Stimulated activated CD4-positive, alpha-beta T cell treated with anti-CD3 and anti-CD28 coated beads, TNF-alpha, amount 100 ng/mL, for 24 hours (primary cell): ENCODE measurements around the gene TACO1.

ENCODE experiments used
- DNase-seq, 3 experiments: peaks; one replicate each; pipeline ENCODE4 v3.0.0-alpha.2; 2020; ENCODE audit warnings: low read depth in 3 of 3

Gene TACO1

GRCh38 chr17:63600569-63601438 lies at the start of gene TACO1:
TSS of gene TACO1 (plus strand) at chr17:63600895. CDS start at chr17:63601084, 189 bp downstream.
- DNase-seq = peak; percentile 60 to 78 (median 65)

DNA sequence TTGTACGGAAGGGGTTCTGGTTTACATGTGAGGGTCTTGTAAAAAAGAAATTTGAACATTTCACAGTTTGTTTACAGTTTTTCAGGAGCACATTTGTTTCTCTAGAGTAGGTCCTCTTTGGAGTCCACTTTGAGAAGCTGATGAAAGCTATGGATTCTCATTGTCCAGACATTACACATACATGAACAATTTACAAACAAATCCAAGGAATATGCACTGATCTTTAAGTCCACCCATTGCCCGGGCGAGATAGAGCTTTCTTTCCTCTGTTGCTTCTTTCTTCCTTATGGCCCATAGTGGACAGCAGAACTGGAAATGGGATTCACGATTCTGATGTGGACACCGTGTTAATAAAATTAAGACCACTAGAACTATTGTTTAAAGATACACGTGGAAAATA lies 48.5 kb upstream of the TACO1 start:
- DNase-seq = no peak

- no peak for DNase-seq
Observed at GRCh38 chr17:63555500-63556156, 45.1 kb upstream of the TACO1 start.

GRCh38 chr17:63557416-63557815 lies 43.3 kb upstream of the TACO1 start:
- no peak for DNase-seq

- no peak for DNase-seq
Observed at GRCh38 chr17:63558441-63558840, 42.3 kb upstream of the TACO1 start.

DNA sequence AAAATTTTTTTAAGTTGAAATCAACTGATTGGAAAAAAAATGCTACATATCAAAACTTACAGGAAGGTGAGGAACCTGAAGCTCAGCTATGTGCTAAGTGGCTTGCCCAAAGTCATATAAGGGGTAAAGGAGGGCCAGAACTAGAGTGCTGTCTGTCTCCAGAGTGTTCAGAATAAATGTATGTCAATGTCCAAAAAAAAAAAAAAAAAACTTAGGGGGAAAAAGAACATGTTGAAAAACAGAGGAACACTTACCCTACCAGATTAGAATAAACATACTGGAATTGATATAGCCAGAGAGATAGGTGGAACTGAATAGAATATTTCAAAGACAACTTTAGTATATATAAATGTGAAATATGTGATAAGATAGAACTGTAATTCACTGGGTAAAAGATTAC lies 38.9 kb upstream of the TACO1 start:
- DNase-seq = no peak

- no peak for DNase-seq
Observed at GRCh38 chr17:63563339-63563738, 37.4 kb upstream of the TACO1 start.

GRCh38 chr17:63564562-63564961 lies 36.1 kb upstream of the TACO1 start:
- no peak for DNase-seq

- DNase-seq = no peak
Observed at GRCh38 chr17:63567229-63567628, 33.5 kb upstream of the TACO1 start.

DNA sequence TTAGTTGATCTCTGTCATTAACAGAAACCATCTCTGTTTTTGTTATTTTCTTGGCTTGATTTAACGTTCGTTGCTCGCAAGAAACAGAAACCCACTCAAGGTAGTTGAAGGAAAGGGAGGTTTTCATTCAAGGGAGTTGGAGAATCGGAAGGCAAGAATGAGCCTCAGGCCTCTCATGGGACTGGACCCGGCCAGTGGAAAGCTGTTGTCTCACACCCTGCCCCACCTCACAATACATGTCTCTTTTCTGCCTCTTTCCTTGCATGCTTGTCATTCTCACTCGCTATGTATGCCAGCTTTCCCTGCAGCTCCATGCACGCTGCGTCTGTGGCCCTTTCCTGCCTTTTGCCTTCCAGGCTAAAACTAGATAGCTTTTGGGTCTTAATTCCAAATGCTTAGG lies 32.1 kb upstream of the TACO1 start:
- DNase-seq = no peak

DNA sequence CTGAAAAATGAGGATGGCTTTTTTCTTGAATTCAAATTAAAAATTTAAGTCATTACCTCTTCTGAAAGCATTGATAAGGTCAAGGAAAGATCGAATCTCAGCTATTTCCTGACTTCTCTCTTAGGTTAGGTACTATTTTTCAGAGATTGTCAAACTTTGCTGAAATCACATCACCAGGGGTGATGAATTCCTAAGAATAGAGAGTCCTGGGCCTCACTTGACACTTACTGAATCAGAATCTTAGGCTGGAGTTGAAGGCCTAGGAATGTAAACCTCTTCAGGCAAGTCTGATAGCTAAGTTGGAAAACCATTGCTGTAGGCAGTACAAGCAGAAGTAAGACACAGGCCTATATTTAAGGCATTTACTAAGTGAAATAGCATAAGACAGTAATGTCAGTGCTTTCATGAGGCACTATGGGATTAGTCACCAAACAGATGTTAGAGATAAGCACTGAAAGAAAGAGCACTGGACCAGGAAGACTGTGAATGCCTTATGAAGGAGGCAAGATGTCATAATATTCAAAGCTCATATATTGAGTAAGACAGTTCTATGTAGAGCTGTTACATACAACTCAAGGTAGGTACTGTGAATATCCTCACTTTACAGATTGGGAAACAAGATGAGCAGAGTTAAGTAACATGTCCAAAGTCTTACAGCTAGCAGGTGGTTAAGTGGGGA lies 28.9 kb upstream of the TACO1 start:
- DNase-seq = no peak

DNA sequence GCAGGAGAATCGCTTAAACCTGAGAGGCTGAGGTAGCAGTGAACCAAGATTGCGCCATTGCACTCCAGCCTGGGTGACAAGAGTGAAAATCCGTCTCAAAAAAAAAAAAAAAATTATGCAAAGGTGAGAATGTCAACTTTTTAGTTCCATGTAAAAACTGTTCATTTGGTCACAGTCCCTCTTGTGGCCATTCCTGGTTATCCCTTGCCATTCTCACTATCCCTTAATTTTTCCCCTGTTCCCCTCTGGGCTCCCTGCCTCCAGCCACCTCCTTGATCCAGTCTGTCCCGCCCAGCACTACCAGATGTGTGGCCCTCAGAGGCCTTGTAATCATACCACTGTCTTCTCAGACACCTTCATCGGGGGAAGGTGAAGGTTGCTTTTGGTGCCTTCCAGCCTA lies 27.1 kb upstream of the TACO1 start:
- DNase-seq = no peak

GRCh38 chr17:63578027-63578768 lies 22.5 kb upstream of the TACO1 start:
- no peak for DNase-seq

- no peak for DNase-seq
Observed at GRCh38 chr17:63578769-63579111, 22.0 kb upstream of the TACO1 start.

- no peak for DNase-seq
Observed at GRCh38 chr17:63579633-63580032, 21.1 kb upstream of the TACO1 start.

DNA sequence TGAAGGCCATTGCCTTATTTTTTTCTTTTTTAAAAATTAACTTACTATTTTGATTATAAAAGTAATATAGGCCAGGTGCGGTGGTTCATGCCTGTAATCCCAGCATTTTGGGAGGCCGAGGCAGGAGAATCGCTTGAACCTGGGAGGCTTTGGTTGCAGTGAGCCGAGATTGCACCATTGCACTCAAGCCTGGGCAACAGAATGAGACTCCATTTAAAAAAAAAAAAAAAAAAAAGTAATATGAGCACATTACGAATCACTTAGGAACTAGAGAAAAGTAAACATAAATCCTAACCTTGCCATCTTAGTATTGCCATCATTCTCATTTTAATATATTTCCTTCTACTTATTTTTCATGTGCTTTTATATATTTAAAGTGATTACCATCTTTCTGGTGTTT lies 12.9 kb upstream of the TACO1 start:
- DNase-seq = no peak

DNA sequence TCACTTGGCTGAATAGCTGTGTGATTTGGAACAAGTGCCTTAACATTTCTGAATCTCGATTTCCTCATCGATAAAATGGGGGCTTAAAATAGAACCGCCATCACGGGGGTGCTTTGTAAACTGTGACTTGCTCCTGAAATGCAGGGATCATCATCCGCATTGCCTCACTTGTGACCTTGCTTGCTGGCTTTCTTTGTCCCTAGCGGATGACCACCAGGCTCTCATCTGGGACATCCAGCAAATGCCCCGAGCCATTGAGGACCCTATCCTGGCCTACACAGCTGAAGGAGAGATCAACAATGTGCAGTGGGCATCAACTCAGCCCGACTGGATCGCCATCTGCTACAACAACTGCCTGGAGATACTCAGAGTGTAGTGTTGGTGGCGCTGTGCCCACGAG lies 11.9 kb upstream of the TACO1 start:
- DNase-seq = no peak

DNA sequence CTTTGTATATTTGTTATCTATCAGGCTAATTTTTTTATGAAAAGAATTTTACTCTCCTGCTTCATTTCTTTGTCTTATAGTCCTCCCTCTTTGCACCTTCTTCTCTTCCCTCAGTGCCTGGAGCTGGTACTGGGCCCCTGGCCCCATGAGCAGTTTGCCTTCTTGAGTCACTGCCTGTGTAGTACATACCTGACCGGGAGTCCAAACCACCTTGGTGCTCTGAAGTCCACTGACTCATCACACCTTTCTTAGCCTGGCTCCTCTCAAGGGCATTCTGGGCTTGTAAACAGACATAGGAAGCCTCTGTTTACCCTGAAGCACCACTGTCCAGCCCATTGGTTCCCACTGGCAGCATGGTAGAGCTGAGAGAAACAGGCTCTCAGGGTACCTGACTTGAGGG lies 11.0 kb upstream of the TACO1 start:
- DNase-seq = no peak

GRCh38 chr17:63592797-63593196 lies 7.9 kb upstream of the TACO1 start:
- no peak for DNase-seq

DNA sequence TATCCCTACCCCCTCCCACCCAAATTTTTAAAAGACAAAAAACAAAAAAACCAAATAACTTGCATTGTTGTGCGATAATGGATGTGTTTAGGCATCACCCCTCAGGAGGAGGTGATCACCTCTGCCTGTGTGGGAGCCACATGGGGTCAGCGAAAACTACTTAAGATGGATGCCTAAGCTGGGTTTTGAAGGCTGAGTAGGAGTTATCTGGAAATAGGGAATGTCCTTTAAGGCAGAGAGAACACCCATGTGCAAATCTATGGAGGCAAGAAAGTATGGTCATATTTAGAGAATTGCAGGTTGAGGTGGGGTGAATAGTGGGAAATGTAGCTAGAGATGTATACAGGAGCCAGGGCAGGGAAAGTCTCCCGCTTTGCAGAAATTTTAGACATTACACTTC lies 5.6 kb upstream of the TACO1 start:
- DNase-seq = no peak

GRCh38 chr17:63596856-63597586 lies 3.7 kb upstream of the TACO1 start:
- DNase-seq = no peak
